Endothelial cell of umbilical vein (primary cell): ENCODE measurements around the gene SRRM5. TPM values are rescaled to one million over a fixed set of nuclear protein-coding genes. Genes with fewer than 3 reads are reported as not detected.
A peak's percentile ranks its signal among the peaks of the same experiment; 100 is the strongest.

Experiments
- Bru-seq: library from RNA; stranded (reverse); fragments of 400-500 nt; gene quantifications from one replicate; lab custom pipeline; 2021; lab: Mats Ljungman, UMichigan
- BruChase-seq, 2 experiments: library from RNA; stranded (reverse); fragments of 400-500 nt; gene quantifications; one replicate each; lab custom pipeline; 2021; lab: Mats Ljungman, UMichigan
- BruUV-seq: library from RNA; stranded (reverse); fragments of 400-500 nt; replicated peaks from 2 replicates; lab custom pipeline; 2021; lab: Mats Ljungman, UMichigan
- CTCF ChIA-PET: fragments of 300-600, 350-600 bp; sonication (Branson Sonifier 250); formaldehyde crosslinking; loops from one replicate; lab custom pipeline; 2021; ENCODE audit warnings: antibody characterized with exemption, inconsistent platforms; lab: Charles Lee
- POLR2A ChIA-PET: fragments of 300-600, 350-600 bp; sonication (Branson Sonifier 250); formaldehyde crosslinking; loops from one replicate; lab custom pipeline; 2021; ENCODE audit warnings: antibody characterized with exemption, inconsistent platforms; lab: Charles Lee
- DNase-seq: peaks from one replicate; pipeline ENCODE4 v3.0.0-alpha.2; 2011; ENCODE audit warnings: low read depth, low spot score
- FAIRE-seq: peaks from 2 replicates; lab custom pipeline; 2011; peaks lifted over from hg19 to GRCh38; lab: Jason Lieb, UNC
- H2AFZ ChIP-seq: 2 replicates; pipeline ENCODE4 v1.6.0; 2012; ENCODE audit warnings: low read depth, low read length, control low read depth, inconsistent platforms
- H3K27ac ChIP-seq: 2 replicates; pipeline ENCODE4 v1.5.1; 2011; ENCODE audit warnings: low read depth, mild to moderate bottlenecking, control low read depth, low read length, moderate library complexity; ENCODE audit not compliant: insufficient read depth
- H3K27me3 ChIP-seq, 2 experiments: 2 replicates each; pipeline versions ENCODE4 v1.6.0 to v1.6.1; 2011; ENCODE audit warnings: low read length in 2 of 2, mixed read lengths in 1 of 2; ENCODE audit not compliant: control insufficient read depth in 2 of 2, insufficient read depth in 2 of 2
- H3K36me3 ChIP-seq, 2 experiments: 2 replicates in 1 of 2; 3 replicates in 1 of 2; pipeline ENCODE4 v1.5.1; 2011; ENCODE audit warnings: low read length in 2 of 2, mild to moderate bottlenecking in 1 of 2, moderate library complexity in 1 of 2; ENCODE audit not compliant: control insufficient read depth in 2 of 2, insufficient read depth in 2 of 2; ENCODE audit errors: extremely low read depth in 1 of 2
- H3K4me1 ChIP-seq: 3 replicates; pipeline ENCODE4 v1.5.1; 2011; ENCODE audit warnings: mild to moderate bottlenecking, low read length; ENCODE audit not compliant: control insufficient read depth, insufficient read depth; ENCODE audit errors: extremely low read depth
- H3K4me2 ChIP-seq: 2 replicates; pipeline ENCODE4 v1.6.1; 2011; ENCODE audit warnings: low read length, control low read depth, mixed read lengths; ENCODE audit not compliant: insufficient read depth
- H3K4me3 ChIP-seq, 3 experiments: fragments of 200-600 bp in 1 of 3; sonication (generic), shearing (Covaris generic) in 1 of 3; replicated peaks in 1 of 3; 2 replicates each; pipeline ENCODE4 v1.5.1; 2011 to 2016; ENCODE audit warnings: control low read depth in 3 of 3, low read length in 3 of 3, mild to moderate bottlenecking in 2 of 3, inconsistent platforms in 1 of 3, low read depth in 1 of 3, moderate library complexity in 1 of 3; ENCODE audit not compliant: insufficient read depth in 1 of 3
- H3K79me2 ChIP-seq: 2 replicates; pipeline ENCODE4 v1.6.0; 2012; ENCODE audit warnings: low read length, inconsistent platforms; ENCODE audit not compliant: control insufficient read depth, insufficient read depth
- H3K9ac ChIP-seq: replicated peaks from 2 replicates; pipeline ENCODE3; 2011; ENCODE audit warnings: low read length, control low read depth; ENCODE audit not compliant: insufficient read depth; ENCODE audit errors: extremely low read depth
- H3K9me1 ChIP-seq: replicated peaks from 3 replicates; pipeline ENCODE4 v1.6.0; 2011; ENCODE audit warnings: mild to moderate bottlenecking, low read length; ENCODE audit not compliant: control insufficient read depth, insufficient read depth; ENCODE audit errors: extremely low read depth
- H3K9me3 ChIP-seq: replicated peaks from 2 replicates; pipeline ENCODE4 v1.5.1; 2012; ENCODE audit warnings: low read length, inconsistent platforms; ENCODE audit not compliant: control insufficient read depth, insufficient read depth
- H4K20me1 ChIP-seq: replicated peaks from 2 replicates; pipeline ENCODE3; 2011; ENCODE audit warnings: mild to moderate bottlenecking, low read length; ENCODE audit not compliant: control insufficient read depth, insufficient read depth; ENCODE audit errors: extremely low read depth
- EZH2 ChIP-seq: IDR thresholded peaks from 2 replicates; pipeline ENCODE4 v1.6.1; 2012; ENCODE audit warnings: borderline replicate concordance, low read depth, mild to moderate bottlenecking, moderate library complexity, low read length, inconsistent platforms; ENCODE audit not compliant: severe bottlenecking
- FOS ChIP-seq: IDR thresholded peaks from 2 replicates; pipeline ENCODE4 v1.6.1; 2011; ENCODE audit warnings: mild to moderate bottlenecking, low read length, moderate library complexity, borderline replicate concordance; ENCODE audit not compliant: insufficient read depth
- GATA2 ChIP-seq: IDR thresholded peaks from 2 replicates; pipeline ENCODE4 v1.7.0; 2011; ENCODE audit warnings: low read depth, mild to moderate bottlenecking, moderate library complexity, mixed read lengths, low read length; ENCODE audit not compliant: insufficient read length, insufficient read depth
- MYC ChIP-seq: IDR thresholded peaks from one replicate; pipeline ENCODE4 v1.6.1; 2011; ENCODE audit warnings: mild to moderate bottlenecking, low read depth, low read length
- POLR2A ChIP-seq: IDR thresholded peaks from 2 replicates; pipeline ENCODE4 v1.6.1; 2012; ENCODE audit warnings: low read depth, mild to moderate bottlenecking, control low read depth, low read length
- POLR2AphosphoS5 ChIP-seq: IDR thresholded peaks from 2 replicates; pipeline ENCODE4 v1.6.1; 2012; ENCODE audit warnings: low read depth, mild to moderate bottlenecking, control low read depth, low read length, moderate library complexity; ENCODE audit not compliant: insufficient read depth
- dilution Hi-C: fragments of 300-500 bp; cut with MboI; formaldehyde crosslinking; loops from one replicate; pipeline ENCODE4 v1.15.0; 2019; ENCODE audit warnings: low sequenced_read_pairs; ENCODE audit not compliant: extremely low pct_ligation_motif_present
- intact Hi-C: fragments of 100-400 bp; cut with micrococcal nuclease; formaldehyde crosslinking; loops from one replicate; pipeline ENCODE4 v1.10.0; 2022
- long read RNA-seq: library from polyadenylated mRNA; stranded (forward); transcript quantifications from one replicate; pipeline ENCODE4 v2.0.0, GENCODE V29; 2021
- polyA minus RNA-seq, 3 experiments: library from RNA; depleted of rRNA, polyadenylated mRNA; stranded (reverse); fragments of >200 nt; gene quantifications; 1 replicate in 1 of 3; 2 replicates in 2 of 3; pipeline ENCODE4 v1.2.3, GENCODE V29; 2011
- polyA plus RNA-seq, 4 experiments: library from polyadenylated mRNA; depleted of rRNA in 3 of 4; stranded (reverse) in 3 of 4; unstranded in 1 of 4; fragments of >200 nt; gene quantifications; 2 replicates each; pipeline versions ENCODE4 v1.2.1 to v1.2.3, GENCODE V29; 2011 to 2012; ENCODE audit warnings: missing spikeins in 1 of 4
- total RNA-seq: library from RNA; stranded (reverse); gene quantifications from 2 replicates; pipeline ENCODE4 v1.2.3, GENCODE V29; 2021
- TF ChIP-seq, protein P1 (sequence below): IDR thresholded peaks from 2 replicates; pipeline ENCODE4 v1.6.1; 2011; ENCODE audit not compliant: insufficient read depth, insufficient read length

Gene SRRM5, protein sequence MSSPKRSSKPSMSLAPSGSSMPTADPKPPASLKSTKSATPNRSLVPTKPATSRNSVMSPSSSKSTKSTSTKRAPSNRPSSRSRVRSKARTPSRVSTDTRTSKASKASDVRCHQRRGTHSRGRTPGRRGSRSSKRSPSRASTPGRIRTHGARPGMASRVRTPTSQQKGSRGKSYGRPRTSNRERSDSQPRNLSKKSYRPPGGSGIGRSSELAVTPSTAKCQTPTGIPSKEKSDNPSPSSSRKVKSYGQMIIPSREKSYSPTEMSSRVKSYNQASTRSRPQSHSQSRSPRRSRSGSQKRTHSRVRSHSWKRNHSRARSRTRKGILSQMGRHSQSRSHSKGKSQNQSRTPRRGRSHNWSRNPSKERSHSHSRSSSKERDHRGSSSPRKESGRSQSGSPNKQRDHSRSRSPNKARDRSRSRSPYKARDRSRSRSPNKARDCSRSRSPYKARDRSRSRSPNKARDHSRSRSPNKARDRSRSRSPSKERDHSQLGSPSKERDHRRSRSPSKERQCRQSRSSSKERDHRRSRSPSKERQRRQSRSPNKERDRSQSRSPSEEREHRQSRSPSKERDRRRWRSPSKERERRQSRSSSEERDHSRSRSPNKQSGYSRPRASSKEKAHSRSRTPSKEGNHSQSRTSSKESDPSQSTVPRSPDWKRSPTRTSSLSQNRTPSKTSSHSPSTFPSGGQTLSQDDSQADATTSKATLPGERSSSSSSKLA
- 0.27 and 0.32 TPM in 2 replicates for total RNA-seq
- 0.13 and 0.17 TPM in 2 replicates for polyA plus RNA-seq
- 0.08 and 0.13 TPM in 2 replicates for polyA plus RNA-seq (2011; cell fraction: cytosol; rRNA removed)
- polyA plus RNA-seq (2011; cell fraction: nucleus; rRNA removed): 0.76 and 0.88 TPM in 2 replicates
- 0.20 and 0.37 TPM in 2 replicates for polyA plus RNA-seq (2012)
- polyA minus RNA-seq: 0.15 and 0.22 TPM in 2 replicates
- not detected for polyA minus RNA-seq (2011; cell fraction: cytosol; rRNA and poly(A)+ RNA removed)
- polyA minus RNA-seq (2011; cell fraction: nucleus; rRNA and poly(A)+ RNA removed): 0.29 and 0.34 TPM in 2 replicates
- Bru-seq, nascent RNA: percentile 48 among the genes with signal in this experiment
- percentile 55 among the genes with signal in this experiment for BruChase-seq, experiment 1, labeled RNA remaining after a 6-hour chase
- percentile 52 among the genes with signal in this experiment for BruChase-seq, experiment 2, labeled RNA remaining after a 2-hour chase
- long read RNA-seq, partial matches to known transcripts: 0 of 2 reads
- long read RNA-seq, other reads (novel, unspliced or antisense): 2 of 2 reads

DNA sequence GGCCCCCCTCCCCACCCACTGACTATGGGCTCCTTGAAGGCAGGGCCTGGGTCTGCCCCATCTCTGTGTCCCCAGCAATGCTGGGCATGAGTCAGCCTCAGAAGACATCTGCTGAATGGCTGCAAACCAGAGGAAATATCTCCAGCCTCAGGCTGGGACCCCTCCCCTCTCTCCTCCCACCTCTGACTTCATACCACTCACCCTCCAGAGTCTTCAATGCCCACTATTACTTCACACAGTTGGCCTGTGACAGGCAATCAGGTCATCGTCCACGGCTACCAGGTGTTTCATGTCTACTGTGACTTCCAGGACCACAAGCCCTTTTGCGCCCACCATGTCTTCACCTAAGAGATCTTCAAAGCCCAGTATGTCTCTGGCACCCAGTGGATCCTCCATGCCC lies at the start of gene SRRM5:
Gene SRRM5 (plus strand): TSS at position 301 of the 400 bp plus-strand sequence. CDS start 34 bp downstream, at position 335.
- CTCF ChIA-PET: no interaction called here
- POLR2A ChIA-PET: no interaction called here
- FAIRE-seq (no peak), DNase-seq (no peak)
- Histone ChIP-seq H3K9me3 (no peaks in the 10 kb centered on the region), H4K20me1 (no peaks in the 10 kb centered on the region), H3K27me3 (no peaks in the 10 kb centered on the region), H3K9me1 (no peaks in the 10 kb centered on the region), H2AFZ (no peak within 1 kb of the TSS), H3K4me2 (no peak within 1 kb of the TSS), H3K79me2 (peaks cover 12% of the 10 kb centered on the region), H3K36me3 (peaks cover 0 to 33% of the 10 kb centered on the region in 2 experiments), H3K4me3 (no peak within 1 kb of the TSS), H3K4me1 (no peaks in the 10 kb centered on the region), H3K9ac (no peak within 1 kb of the TSS), H3K27ac (no peak within 1 kb of the TSS)
- intact Hi-C loops (no loop called here), dilution Hi-C loops (no loop called here)
- TF ChIP-seq FOS (no peak), EZH2 (no peak), GATA2 (no peak), MYC (no peak), POLR2AphosphoS5 (no peak), POLR2A (no peak)
- TF ChIP-seq, protein P1, sequence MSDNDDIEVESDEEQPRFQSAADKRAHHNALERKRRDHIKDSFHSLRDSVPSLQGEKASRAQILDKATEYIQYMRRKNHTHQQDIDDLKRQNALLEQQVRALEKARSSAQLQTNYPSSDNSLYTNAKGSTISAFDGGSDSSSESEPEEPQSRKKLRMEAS: no peak
- no TSS peak for BruUV-seq
